Neural cell (in vitro differentiated cells): ENCODE measurements around the gene OLIG2.
A peak's percentile ranks its signal among the peaks of the same experiment; 100 is the strongest.

ENCODE experiments used
- CTCF ChIP-seq: fragments of 450-650 bp; IDR thresholded peaks from 2 replicates; pipeline ENCODE4 v1.5.1; 2014; ENCODE audit warnings: antibody characterized with exemption, mild to moderate bottlenecking, moderate library complexity; ENCODE audit not compliant: poor library complexity, severe bottlenecking
- EP300 ChIP-seq: fragments of 450-650 bp; conservative IDR thresholded peaks from 2 replicates; pipeline ENCODE4 v1.6.1; 2014; ENCODE audit warnings: antibody characterized with exemption, mild to moderate bottlenecking, moderate library complexity; ENCODE audit not compliant: poor library complexity, severe bottlenecking
- EZH2 ChIP-seq: fragments of 200-600, 300-800 bp; shearing (Covaris generic), sonication (generic); IDR thresholded peaks from 2 replicates; pipeline ENCODE4 v1.6.1; 2014; ENCODE audit warnings: antibody characterized with exemption, low read length, borderline replicate concordance, mild to moderate bottlenecking; ENCODE audit not compliant: insufficient read depth, poor library complexity, severe bottlenecking
- POLR2AphosphoS5 ChIP-seq: IDR thresholded peaks from 2 replicates; pipeline ENCODE4 v1.6.1; 2012
- RAD21 ChIP-seq: fragments of 450-650 bp; conservative IDR thresholded peaks from 2 replicates; pipeline ENCODE4 v1.6.1; 2014; ENCODE audit warnings: antibody characterized with exemption, mild to moderate bottlenecking, moderate library complexity
- REST ChIP-seq: IDR thresholded peaks from 2 replicates; pipeline ENCODE4 v1.6.1; 2012; ENCODE audit warnings: borderline replicate concordance
- SMC3 ChIP-seq: fragments of 450-650 bp; conservative IDR thresholded peaks from 2 replicates; pipeline ENCODE4 v1.6.1; 2014; ENCODE audit warnings: antibody characterized with exemption, mild to moderate bottlenecking, moderate library complexity; ENCODE audit not compliant: poor library complexity
- TAF1 ChIP-seq: IDR thresholded peaks from 2 replicates; pipeline ENCODE4 v1.6.1; 2012; ENCODE audit warnings: low read depth

DNA sequence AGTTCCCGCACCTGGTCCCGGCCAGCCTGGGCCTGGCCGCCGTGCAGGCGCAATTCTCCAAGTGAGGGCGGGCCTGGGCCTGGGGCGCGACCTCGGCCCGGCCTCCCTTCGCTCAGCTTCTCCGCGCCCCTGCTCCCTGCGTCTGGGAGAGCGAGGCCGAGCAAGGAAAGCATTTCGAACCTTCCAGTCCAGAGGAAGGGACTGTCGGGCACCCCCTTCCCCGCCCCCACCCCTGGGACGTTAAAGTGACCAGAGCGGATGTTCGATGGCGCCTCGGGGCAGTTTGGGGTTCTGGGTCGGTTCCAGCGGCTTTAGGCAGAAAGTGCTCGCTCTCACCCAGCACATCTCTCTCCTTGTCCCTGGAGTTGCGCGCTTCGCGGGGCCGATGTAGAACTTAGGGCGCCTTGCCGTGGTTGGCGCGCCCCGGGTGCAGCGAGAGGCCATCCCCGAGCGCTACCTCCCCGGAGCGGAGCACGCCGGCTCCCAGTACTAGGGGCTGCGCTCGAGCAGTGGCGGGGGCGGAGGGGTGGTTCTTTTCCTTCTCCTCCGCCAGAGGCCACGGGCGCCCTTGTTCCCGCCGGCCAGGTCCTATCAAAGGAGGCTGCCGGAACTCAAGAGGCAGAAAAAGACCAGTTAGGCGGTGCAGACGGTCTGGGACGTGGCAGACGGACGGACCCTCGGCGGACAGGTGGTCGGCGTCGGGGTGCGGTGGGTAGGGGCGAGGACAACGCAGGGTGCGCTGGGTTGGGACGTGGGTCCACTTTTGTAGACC, 45.4 kb downstream of the OLIG2 start:
- TF ChIP-seq CTCF (no peak), TAF1 (no peak), EP300 (no peak), SMC3 (no peak), EZH2 (no peak), POLR2AphosphoS5 (peak; percentile 4), REST (no peak), RAD21 (no peak)
